Measurements from ENCODE around the gene TTLL5. TPM values are rescaled to one million over a fixed set of nuclear protein-coding genes. Genes with fewer than 3 reads are reported as not detected.

The TTLL5 gene
- total and polyA plus RNA-seq, 2 of the 13 experiments (the other 11 are each of a cell fraction or from before 2014, with no cell fraction given): 11.8 to 18.8 TPM

- TF ChIP-seq HNF4A (CRISPR knock-in tag; IDR thresholded peaks at IDR 0.05) (peak; percentile 91), GZF1 (CRISPR knock-in tag; IDR thresholded peaks at IDR 0.05) (no peak), ZGPAT (CRISPR knock-in tag; IDR thresholded peaks at IDR 0.05) (peak; percentile 58; the same call in 1 of the 2 replicates), NFRKB (IDR thresholded peaks at IDR 0.05) (no peak), HOXA3 (CRISPR knock-in tag; IDR thresholded peaks at IDR 0.05) (peak; percentile 83), ZBTB40 (IDR thresholded peaks at IDR 0.05) (no peak), ZBTB40 (CRISPR knock-in tag; IDR thresholded peaks at IDR 0.05) (no peak), ZNF143 (CRISPR knock-in tag; IDR thresholded peaks at IDR 0.05) (peak; percentile 83), RBM39 (IDR thresholded peaks at IDR 0.05; ENCODE audit: low read depth, low read length, poor library complexity, severe bottlenecking) (no peak), RXRB (CRISPR knock-in tag; IDR thresholded peaks at IDR 0.05; ENCODE audit: borderline replicate concordance) (peak; percentile 73), ZNF724P (CRISPR knock-in tag; IDR thresholded peaks at IDR 0.05; ENCODE audit: borderline replicate concordance) (no peak), MZF1 (CRISPR knock-in tag; IDR thresholded peaks at IDR 0.05; ENCODE audit: borderline replicate concordance) (no peak), SCMH1 (CRISPR knock-in tag; IDR thresholded peaks at IDR 0.05; ENCODE audit: borderline replicate concordance) (no peak), MNT (IDR thresholded peaks at IDR 0.05) (no peak), ZNF382 (CRISPR knock-in tag; IDR thresholded peaks at IDR 0.05; ENCODE audit: borderline replicate concordance) (no peak), MEIS2 (CRISPR knock-in tag; IDR thresholded peaks at IDR 0.05) (peak; percentile 31; the same call in 1 of the 2 replicates), FOXO4 (CRISPR knock-in tag; conservative IDR thresholded peaks at IDR 0.05) (no peak)
Observed at GRCh38 chr14:75989134-75989533, 328.1 kb downstream of the TTLL5 start (continued).
